Chondrocyte (in vitro differentiated cells): Measurements from ENCODE around the gene MATR3. TPM values are rescaled to one million over a fixed set of nuclear protein-coding genes. Genes with fewer than 3 reads are reported as not detected.

Source experiments
- DNase-seq: peaks from one replicate; pipeline ENCODE4 v3.0.0; 2021; ENCODE audit warnings: mixed read lengths, low spot score
- H3K27ac Mint-ChIP-seq: one replicate; pipeline ENCODE4 v1.8.0; 2021; ENCODE audit warnings: mild to moderate bottlenecking, moderate library complexity, mixed read lengths; ENCODE audit not compliant: unreplicated experiment
- H3K27me3 Mint-ChIP-seq: 2 replicates; pipeline ENCODE4 v1.8.0; 2021; ENCODE audit warnings: low read depth, mixed read lengths
- H3K36me3 Mint-ChIP-seq: 2 replicates; pipeline ENCODE4 v1.8.0; 2021; ENCODE audit warnings: low read depth, mixed read lengths
- H3K4me1 Mint-ChIP-seq: 2 replicates; pipeline ENCODE4 v1.8.0; 2021; ENCODE audit warnings: low read depth, mild to moderate bottlenecking, mixed read lengths
- H3K4me3 Mint-ChIP-seq: one replicate; pipeline ENCODE4 v1.8.0; 2021; ENCODE audit warnings: mild to moderate bottlenecking, moderate library complexity, mixed read lengths; ENCODE audit not compliant: unreplicated experiment
- H3K9me3 Mint-ChIP-seq: 2 replicates; pipeline ENCODE4 v1.8.0; 2021; ENCODE audit warnings: low read depth, mixed read lengths
- total RNA-seq: library from RNA; stranded (reverse); gene quantifications from 3 replicates; pipeline ENCODE4 v1.2.1, GENCODE V29; 2021
- TF ChIP-seq, protein P1 (sequence below): fragments of 200-600 bp; sonication (generic); IDR thresholded peaks from 2 replicates; pipeline ENCODE4 v1.5.0; 2021; ENCODE audit warnings: antibody characterized with exemption, mild to moderate bottlenecking, moderate library complexity

The MATR3 gene
- total RNA-seq, 1 donor from 2014 or later: 150 TPM

DNA sequence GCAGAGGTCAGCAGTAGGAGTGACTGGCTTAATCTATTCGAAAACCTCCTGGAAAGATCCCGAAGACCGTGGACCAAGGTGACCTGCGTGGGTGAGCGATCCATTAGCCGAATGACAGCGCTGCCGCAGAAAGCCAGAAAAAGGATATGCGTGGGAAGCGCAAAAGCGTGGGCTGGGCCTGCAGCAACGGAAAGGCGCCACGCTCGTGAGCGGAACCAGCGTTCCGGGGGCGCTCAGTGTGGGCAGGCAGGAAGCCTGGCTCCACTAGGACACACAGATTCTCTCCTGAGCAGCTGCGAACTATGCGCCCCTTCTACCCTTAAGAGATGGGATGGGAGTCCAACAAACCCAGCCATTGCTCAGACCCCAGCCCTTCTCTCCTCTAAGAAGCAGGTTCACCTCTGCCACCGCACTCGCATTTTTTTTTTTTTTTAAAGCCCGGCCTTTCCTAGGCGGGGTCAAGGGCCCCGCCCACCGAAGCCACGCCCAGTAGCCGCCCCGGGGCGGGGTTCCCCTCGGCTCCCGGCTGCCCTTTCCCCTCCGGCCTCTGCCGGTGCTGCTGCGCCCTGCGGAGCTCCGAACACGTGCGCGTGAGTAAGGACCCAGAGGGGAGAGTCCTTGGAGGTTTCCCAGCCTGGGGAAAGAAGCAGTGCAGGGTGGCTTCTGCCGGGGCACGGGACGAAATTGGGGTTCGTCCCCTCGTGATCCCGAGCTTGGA lies 19.8 kb upstream of the MATR3 start:
- H3K9me3 Mint-ChIP-seq: no peaks in the 10 kb centered on the region
- TF ChIP-seq, protein P1, sequence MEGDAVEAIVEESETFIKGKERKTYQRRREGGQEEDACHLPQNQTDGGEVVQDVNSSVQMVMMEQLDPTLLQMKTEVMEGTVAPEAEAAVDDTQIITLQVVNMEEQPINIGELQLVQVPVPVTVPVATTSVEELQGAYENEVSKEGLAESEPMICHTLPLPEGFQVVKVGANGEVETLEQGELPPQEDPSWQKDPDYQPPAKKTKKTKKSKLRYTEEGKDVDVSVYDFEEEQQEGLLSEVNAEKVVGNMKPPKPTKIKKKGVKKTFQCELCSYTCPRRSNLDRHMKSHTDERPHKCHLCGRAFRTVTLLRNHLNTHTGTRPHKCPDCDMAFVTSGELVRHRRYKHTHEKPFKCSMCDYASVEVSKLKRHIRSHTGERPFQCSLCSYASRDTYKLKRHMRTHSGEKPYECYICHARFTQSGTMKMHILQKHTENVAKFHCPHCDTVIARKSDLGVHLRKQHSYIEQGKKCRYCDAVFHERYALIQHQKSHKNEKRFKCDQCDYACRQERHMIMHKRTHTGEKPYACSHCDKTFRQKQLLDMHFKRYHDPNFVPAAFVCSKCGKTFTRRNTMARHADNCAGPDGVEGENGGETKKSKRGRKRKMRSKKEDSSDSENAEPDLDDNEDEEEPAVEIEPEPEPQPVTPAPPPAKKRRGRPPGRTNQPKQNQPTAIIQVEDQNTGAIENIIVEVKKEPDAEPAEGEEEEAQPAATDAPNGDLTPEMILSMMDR: peak; percentile 27
- peaks cover 44% of the 10 kb centered on the region for H3K4me1 Mint-ChIP-seq
- peak overlapping the region; percentile 81 for H3K27ac Mint-ChIP-seq
- H3K27me3 Mint-ChIP-seq: no peaks in the 10 kb centered on the region
- no peak for DNase-seq
- peak overlapping the region; percentile 74 for H3K4me3 Mint-ChIP-seq
- no peaks in the 10 kb centered on the region for H3K36me3 Mint-ChIP-seq

DNA sequence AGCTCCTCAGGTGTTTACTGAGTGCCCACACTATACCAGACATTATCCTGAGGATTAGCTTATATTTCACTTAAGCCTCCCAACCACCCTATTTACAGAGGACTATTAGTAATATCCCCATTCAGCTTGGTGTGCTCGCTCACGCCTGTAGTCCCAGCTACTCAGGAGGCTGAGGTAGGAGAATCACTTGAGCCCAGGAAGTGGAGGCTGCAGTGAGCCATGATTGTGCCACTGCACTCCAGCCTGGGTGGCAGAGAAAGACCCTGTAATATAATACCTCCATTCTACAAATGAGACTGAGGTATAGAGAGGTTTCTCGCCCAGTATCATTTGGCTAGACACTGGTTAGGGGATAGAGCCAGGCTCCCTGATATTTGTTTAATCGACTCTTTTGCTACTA lies 18.0 kb upstream of the MATR3 start:
- peaks cover 3% of the 10 kb centered on the region for H3K36me3 Mint-ChIP-seq
- no peaks in the 10 kb centered on the region for H3K27me3 Mint-ChIP-seq
- peaks cover 45% of the 10 kb centered on the region for H3K4me1 Mint-ChIP-seq
- H3K4me3 Mint-ChIP-seq: peak overlapping the region; percentile 38
- H3K9me3 Mint-ChIP-seq: no peaks in the 10 kb centered on the region
- no peak overlapping the region for H3K27ac Mint-ChIP-seq
- TF ChIP-seq, protein P1: no peak
- no peak for DNase-seq

DNA sequence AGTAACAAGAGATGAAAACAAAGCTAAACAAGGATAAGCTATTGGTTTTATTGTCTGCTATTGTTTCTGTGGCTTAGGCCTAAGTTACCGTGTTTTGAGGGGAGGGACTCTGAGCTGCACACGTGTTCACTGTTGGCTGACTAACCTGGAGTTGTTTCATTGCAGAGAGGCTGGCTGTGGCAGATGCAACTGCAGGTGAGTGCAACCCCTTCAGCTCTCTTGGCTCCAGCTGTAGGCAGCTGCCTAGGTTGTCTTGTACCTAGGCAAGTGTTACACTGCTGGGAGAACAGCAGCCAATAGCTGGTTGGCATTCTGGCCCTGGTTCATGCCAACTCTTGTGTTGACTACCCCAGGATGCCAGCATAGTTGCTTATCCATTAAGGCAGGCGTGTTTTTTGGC lies 17.6 kb upstream of the MATR3 start:
- peaks cover 48% of the 10 kb centered on the region for H3K4me1 Mint-ChIP-seq

DNA sequence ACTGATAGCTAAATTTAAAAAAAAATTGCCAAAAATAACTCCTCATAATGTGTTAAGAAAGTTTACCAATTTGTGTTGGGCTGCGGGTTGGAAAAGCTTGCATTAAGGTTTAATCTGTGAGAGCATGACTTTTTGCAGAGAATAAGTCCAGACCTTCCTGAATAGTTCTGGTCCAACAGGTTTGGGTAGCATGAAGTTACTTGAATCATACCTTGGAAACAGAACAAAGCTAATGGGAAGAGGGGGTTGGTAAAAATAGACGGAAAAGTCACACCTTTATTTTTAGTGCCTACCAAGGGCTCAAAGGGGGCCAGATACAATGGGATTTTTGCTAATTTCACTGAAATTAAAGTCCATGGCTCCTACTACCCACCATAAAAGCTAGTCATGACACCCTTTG lies 17.1 kb upstream of the MATR3 start:
- Mint-ChIP-seq H3K4me1 (peaks cover 45% of the 10 kb centered on the region), H3K36me3 (peaks cover 5% of the 10 kb centered on the region), H3K27ac (no peak overlapping the region), H3K4me3 (no peak overlapping the region), H3K9me3 (no peaks in the 10 kb centered on the region), H3K27me3 (no peaks in the 10 kb centered on the region)
- DNase-seq: no peak
- TF ChIP-seq, protein P1: no peak

More for the DNA sequence above, 17.6 kb upstream of the MATR3 start:
- no peak overlapping the region for H3K4me3 Mint-ChIP-seq
- H3K27ac Mint-ChIP-seq: no peak overlapping the region
- no peak for DNase-seq
- H3K9me3 Mint-ChIP-seq: no peaks in the 10 kb centered on the region
- no peaks in the 10 kb centered on the region for H3K27me3 Mint-ChIP-seq
- TF ChIP-seq, protein P1: no peak
- peaks cover 5% of the 10 kb centered on the region for H3K36me3 Mint-ChIP-seq

DNA sequence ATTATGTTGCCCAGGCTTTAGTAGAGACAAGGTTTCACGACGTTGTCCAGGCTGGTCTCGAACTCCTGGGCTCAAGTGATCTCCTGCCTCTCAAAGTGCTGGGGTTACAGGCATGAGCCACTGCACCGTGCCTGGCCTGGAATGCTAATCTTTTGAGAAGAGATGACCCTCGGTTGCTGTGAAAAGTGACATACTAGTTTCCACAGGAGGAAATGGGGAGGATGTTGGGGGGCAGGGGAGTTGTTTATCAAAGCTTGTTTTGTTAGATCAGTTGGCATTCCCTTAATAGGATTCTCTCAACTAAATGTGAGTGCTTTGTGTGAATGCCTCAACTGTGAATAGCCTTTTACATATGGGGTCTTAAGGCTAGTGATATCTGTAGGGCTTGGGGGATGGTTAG lies 16.4 kb upstream of the MATR3 start:
- Mint-ChIP-seq H3K4me3 (no peak overlapping the region), H3K4me1 (peaks cover 49% of the 10 kb centered on the region), H3K27ac (no peak overlapping the region)

More for the DNA sequence above, 16.4 kb upstream of the MATR3 start:
- TF ChIP-seq, protein P1: no peak
- Mint-ChIP-seq H3K36me3 (peaks cover 5% of the 10 kb centered on the region), H3K9me3 (no peaks in the 10 kb centered on the region), H3K27me3 (no peaks in the 10 kb centered on the region)
- DNase-seq: no peak
